HG02870 (cell line): Measurements from ENCODE around the gene ANKRD24.
"Not testable (repeated sequence)": the region's sequence is repeated elsewhere in the genome, so short reads cannot be mapped to it uniquely, and the experiment has no call there.

ENCODE experiments used
- ATAC-seq: cut with Tn5 transposase; IDR thresholded peaks from one replicate; pipeline ENCODE4 v1.9.1; 2021; ENCODE audit warnings: mild to moderate bottlenecking, moderate library complexity; ENCODE audit not compliant: unreplicated experiment

Gene ANKRD24

DNA sequence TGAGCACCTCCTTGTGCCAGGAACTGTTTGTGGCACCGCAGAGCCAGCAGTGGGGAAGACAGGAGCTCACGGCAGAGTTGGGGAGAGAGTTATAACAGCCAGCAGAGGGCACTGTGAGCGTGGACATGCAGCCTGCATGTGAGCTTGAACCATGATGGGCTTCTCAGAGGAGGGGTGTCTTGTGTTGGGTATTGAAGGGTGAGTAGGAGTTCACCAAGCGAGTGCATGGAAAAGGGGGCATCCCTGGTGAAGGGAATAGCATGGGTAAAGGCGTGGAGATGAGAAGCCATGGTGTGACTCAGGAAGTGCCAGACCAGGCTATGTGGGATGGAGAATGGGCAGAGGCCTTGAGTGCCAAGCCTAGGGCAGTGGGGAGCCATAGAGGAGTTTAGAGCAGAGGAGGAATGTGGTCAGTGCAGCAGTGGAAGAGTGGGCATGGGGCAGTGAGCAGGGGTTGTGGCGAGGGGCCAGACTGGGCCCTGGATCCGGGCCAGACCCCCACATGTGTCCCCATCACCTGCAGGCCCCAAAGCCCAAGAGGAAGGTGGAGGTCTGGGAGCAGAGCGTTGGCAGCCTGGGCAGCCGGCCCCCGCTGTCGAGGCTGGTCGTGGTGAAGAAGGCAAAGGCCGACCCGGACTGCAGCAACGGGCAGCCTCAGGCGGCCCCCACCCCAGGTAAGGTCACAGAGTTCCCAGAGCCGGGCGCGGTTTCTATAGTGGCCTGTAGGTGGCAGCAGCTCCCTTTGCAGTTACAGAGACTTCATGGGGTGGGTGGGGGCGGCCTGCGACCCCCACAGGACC is 84.8 kb downstream of the ANKRD24 start:
- no peak for ATAC-seq

DNA sequence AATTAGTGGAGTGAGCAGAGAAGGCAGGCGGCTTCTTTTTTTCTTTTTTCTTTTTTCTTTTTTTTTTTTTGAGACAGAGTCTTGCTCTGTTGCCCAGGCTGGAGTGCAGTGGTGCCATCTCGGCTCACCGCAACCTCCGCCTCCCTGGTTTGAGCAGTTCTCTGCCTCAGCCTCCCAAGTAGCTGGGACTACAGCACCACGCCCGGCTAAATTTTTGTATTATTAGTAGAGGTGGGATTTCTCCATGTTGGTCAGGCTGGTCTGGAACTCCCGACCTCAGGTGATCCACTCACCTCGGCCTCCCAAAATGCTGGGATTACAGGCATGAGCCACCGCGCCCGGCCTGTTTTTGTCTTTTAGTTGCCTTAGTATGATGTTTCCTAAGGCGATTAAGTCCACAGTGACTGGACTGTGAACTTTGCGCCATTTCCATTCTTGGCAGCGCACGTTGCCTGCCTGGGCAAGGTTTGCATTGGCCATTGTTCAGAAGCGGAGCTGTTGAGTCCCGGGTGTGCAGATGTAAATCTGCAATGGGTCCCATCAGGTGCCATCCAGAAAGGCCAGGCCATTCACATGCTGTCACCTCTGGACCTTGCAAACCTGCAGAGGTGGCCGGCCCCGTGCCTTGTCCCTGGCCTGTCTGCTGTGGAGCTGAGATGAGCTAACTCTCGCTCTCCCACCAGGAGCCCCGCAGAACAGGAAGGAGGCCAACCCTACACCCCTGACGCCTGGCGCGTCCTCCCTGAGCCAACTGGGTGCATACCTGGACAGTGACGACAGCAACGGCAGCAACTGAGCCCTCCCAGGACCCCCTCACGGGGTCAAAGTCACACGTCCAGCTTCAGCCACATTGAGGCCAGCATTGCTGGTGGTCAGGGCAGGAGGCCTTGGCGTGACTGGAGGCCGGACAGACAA is 85.7 kb downstream of the ANKRD24 start:
- no peak for ATAC-seq

DNA sequence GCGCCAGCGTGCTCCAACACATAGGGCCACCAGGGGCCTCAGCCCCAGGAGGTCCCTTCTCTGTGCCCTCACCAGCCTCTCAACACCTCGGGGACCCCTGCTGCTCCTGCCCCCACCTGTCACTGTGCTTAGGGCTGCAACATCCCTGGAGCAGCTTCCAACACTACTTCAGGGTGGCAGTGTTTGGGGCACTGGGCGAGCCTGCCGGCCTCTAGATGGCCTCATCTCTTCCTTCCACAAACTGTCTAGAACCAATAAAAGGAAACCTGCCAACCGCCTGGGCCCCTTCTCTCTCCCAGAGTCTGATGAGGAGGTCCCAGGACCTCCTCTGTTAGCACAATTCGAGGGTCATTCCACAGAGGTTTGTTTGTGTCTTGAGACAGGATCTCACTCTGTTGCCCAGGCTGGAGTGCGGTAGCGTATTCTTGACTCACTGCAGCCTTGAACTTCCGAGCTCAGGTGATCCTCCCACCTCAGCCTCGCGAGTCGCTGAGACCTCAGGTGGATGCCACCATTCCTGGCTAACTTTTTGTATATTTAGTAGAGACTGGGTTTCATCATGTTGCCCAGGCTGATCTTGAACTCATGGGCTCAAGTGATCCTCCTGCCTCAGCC is 86.4 kb downstream of the ANKRD24 start:
- ATAC-seq = no peak

DNA sequence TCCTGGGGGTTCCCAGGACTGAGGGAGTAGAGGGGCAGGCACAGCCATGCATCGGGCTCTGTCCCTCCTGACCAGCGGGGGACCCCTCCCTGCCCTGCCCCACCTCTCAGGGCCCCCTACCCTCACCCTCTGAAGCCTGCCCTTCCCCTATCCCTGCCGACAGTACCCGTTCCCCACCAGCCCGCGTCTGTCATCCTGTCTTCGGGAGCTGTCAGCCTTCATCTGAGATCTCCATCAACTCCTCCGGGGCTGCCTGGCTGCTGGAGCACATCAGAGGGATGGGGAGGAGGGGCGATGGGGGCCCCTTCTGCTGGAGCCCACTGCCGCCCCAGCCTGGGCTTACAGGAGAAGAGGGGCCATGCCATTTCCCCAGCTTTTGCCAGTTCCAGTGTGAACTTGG is 90.4 kb downstream of the ANKRD24 start:
- ATAC-seq = no peak

DNA sequence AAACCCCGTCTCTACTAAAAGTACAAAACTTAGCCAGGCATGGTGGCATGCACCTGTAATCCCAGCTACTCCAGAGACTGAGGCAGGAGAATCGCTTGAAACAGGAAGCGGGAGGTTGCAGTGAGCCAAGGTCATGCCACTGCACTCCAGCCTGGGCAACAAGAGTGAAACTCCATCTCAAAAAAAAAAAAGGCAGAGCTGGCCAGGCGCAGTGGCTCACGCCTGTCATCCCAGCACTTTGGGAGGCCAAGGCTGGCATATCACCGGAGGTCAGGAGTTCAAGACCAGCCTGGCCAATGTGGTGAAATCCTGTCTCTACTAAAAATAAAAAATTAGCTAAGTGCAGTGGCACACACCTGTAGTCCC is 91.8 kb downstream of the ANKRD24 start:
- not testable (repeated sequence) for ATAC-seq
